ENCODE measurements around the gene EPN2.

Gene EPN2

DNA sequence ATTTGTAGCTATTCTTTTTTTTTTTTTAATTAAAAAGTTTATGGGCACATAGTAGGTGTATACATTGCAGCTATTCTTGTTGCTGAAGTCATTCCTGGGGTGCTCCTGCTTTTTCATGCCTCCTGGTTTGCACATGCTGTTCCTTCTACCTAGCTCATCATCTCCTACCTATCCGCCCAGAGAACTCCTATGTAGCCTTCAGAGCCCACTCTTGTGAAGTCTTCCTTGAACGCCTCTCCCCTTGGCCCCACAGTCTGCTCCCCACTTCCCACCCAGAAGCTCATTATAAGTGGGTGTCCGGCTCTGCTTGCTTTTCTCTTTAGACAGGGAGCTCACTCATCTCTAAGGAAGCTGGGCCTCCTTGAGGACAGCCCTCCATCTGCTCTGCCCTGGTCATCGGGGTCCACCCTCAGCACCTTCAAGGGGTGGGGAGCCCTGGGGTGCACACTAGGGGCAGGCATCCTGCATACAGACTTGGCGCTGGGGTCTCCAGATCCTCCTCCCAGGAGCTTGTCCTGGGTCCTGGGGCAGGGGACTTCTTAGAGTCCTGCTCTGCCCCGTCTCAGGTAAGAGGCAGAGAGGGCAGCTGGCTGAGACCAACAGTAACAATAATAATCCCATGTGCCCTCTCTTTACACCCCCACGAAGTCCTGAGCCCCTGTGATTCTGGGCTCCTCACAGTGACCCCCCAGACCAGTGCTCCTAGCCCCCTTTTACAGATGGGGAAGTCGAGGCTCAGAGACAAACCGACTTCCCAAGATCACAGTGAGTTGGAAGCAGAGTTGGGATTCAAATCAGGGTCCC, 128.9 kb downstream of the EPN2 start:
- DNase-seq (ENCODE audit: low read depth) = no peak

DNA sequence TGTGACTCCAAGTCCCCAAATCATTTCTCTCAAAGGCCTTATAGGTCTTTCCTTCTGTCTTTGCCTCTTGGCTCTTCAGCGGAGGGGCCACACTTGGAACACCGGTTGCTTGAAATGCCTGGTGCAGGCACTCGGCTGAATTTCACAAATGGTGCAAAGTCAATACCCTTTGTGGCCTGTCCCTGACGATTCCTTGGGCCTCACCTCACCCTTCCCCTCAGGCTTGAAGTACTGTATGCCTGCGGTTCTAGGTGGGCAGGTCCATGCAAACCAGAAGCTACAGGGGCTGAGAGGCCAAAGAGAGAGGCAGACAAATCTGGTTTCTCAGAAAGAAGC, 129.4 kb downstream of the EPN2 start:
- no peak for DNase-seq (ENCODE audit: low read depth)

DNA sequence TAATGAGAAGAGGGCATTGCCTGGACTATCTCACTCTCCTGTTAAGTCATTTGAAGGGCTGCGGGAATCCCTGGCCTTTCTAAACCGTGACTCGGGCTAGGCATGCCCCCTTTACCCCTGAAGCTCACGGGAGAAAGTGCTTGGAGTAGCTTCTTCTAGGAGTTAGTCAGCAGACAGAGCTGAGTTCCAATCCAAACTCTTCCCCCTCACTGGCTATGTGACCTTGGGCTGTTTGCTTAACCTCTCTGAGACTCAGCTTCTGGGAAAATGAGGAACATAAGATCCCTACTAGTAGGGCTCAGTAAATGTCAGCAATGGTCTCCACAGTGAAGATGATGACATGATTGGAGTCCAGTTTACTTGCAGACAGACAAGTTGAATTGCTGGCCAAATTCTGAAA, 131.1 kb downstream of the EPN2 start:
- DNase-seq (ENCODE audit: low read depth) = no peak

DNA sequence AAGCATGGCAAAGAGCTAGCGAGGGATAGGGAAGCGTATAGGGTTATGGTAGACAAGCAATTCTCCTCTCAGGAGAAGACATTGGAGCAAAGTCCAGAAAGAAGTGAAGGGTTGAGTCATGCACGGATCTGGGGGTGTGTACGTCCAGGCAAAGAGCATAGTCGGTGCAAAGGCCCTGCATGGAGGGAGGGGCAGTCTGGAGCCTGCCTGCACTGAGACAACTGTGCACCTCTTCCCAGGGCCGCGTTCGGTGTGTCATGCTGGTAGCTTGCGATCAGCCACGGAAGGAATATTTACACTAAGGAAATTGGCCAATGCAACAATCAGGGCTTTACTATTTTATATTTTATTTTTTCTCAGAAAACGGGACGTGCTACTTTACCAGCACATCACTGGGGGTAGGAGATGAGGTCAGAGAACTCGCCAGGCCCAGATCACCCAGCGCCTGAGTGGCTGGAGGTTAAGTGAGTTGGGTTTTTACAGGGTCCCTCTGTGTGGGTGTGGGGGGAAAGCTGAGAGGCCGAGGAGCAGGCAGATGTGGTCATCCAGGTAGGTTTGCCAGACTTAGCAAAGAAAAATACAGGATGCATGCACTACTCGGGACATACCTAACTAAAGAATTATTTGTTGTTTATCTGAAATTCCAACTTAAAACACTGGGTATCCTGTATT, 132.1 kb downstream of the EPN2 start:
- no peak for DNase-seq (ENCODE audit: low read depth)

DNA sequence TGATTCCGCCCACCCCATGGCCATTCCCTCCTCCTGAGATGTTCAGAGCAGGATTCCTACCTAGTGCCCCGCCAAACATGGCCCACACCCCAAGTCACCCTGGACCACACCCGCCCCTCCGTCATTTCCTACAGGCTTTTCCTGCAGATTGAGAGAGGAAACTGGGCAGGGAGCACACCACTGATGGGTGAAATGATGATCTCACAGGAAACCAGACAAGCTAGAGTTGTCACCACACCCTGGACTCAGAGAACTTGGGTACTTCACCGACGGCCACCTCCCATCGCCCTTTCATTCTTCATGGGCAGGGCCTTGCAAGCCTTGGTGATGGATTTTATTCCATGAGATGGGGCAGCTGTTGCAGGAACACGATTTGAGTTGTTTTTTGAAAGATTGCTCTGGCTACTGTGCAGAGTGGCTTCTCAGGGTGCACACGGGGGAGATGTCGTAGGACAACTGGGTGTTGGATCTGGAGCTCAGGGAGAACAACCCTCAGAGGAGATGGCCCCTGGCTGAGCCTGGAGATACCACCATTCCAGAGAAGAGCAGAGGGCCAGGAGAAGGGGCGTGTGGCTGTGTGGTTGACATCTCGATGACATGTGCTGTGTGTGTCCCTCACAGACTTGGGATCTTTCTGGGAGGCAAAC, 132.8 kb downstream of the EPN2 start:
- no peak for DNase-seq (ENCODE audit: low read depth)

DNA sequence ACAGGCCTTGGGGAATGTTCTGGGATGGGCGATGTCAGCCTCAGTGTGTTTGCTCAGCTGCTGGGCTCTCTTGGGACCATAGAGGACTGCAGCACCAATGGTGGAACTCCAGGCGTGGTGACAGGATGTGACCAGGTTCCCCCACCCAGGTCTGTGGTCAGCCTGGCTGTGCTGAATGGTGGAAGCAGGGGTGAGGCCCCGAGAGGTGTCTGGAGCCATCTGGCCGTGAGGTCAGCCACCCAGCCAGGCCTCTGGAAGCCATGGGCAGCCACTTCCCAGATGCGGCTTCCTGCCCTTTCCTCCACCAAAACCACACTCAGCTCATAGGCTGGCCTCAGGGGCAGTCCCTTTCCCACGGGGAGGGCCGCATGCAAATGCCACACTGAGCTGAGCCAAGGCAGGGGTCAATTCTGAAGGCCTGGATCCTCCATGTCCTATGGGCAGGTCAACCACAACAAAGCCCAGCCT, 133.4 kb downstream of the EPN2 start:
- DNase-seq (ENCODE audit: low read depth) = no peak

DNA sequence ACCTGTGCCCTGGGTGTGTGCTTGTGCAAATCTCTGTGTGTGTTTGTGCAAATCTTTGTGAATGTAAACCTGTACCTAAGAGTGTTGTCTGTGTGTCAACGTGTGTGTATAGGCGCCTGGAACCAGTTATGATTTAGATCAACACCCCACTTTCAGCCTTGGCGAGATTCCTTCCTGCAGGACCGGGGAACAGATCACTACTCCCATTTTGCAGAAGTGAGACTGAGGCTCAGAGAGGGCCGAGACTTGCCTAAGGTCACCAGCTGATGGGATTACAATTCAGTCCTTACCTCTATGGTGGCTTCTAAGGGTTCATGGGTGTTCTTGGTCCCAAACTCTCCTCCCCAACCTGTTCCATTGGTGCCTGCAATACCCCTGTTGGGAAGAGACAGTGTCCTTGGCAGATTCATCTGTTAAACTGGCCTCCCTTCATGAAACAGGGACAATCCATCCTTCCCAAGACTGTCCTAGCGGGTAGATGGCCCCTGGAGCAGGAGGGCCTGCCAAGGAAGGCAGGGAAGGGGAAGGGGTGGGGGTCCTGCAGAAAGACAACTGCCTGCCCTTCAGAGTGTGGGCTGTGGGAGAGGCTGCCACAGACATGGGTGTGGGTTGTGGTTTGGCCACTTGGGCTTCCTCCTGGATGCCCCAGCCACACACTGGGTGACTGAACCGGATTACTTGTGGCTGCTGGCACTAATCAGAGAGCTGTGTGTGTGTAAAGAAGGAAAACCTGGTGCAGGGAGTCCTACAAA, 134.3 kb downstream of the EPN2 start:
- no peak for DNase-seq (ENCODE audit: low read depth)

DNA sequence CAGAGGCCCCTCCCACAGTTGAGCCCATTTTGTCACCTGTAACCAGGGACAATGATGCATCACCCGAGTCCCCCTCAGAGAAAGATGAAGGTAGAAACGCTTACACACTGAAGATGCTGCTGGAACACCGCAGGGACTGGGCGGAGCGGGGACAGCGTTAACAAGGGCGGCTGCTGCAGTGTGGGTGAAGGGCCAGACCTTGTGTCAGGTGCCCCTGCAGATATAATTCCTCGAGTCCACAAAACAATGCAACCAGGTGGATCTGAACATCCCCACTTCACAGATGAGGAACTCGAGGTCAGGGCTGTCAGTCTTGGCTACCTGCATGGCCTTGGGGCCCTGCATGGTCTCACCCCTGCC, 134.8 kb downstream of the EPN2 start:
- no peak for DNase-seq (ENCODE audit: low read depth)

DNA sequence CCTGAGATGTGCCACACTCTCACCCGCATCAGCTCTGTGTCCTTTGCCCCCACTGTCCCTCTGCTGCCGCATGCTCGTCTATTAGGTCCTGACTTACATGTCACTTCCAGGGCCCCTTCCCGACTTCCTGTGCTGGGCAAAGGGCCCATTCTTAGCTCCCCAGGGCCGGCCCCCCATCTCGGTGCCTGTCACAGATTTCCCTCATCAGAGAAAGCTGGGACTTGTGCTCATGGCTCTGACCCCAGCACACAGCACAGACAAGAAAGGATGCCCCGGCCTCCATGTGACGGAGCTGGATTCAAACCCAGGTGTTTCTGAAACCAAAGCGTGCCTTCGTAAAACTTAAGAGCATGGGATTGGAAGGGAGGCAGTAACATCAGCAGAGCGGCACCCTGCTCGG, 135.3 kb downstream of the EPN2 start:
- DNase-seq (ENCODE audit: low read depth) = no peak

DNA sequence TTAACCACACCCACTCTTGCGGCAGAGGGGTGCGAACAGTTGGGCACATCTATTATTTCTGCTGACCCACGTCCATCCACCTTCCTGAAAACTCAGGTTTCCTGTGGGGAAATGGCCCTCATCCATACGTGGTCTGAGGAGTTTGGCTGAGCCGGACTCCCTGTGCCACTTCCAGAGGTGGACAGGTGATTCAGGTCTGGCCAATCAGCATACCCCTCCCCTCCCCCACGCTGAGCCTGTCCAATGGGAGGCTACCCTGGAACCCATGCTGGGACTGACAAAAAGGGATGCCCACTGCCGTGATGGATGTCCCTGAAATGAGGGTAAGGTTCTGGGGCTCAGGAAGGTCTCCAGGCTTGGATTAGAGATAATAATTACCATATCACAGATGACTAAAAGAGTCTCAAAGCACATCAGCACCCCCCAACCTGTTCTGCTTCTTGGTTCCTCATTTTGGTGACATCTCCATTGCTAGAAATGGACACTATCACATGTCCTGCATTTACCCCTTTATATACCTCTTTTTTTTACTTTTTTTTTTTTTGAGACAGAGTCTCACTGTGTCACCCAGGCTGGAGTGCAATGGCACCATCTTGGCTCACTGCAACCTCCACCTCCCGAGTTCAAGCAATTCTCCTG, 135.8 kb downstream of the EPN2 start:
- DNase-seq (ENCODE audit: low read depth) = no peak

DNA sequence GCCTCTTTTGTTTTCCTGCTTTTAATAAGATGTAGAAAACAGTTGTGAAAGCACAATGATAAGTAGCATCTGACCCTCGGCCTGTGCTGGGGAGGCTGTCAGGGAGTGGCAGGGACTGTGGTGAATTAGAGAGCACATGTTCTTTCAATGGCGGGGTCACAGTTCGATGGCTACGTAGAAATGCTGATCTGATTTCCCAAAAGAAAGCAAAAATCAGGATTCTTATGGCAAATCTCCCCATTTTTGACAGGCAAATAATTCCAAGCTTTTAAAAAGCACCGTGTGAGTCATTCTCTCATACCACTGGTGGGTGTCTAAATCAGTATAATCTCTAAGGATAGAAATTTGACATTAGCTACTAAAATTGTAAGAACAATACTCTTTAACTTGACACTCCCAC, 137.0 kb downstream of the EPN2 start:
- no peak for DNase-seq (ENCODE audit: low read depth)

DNA sequence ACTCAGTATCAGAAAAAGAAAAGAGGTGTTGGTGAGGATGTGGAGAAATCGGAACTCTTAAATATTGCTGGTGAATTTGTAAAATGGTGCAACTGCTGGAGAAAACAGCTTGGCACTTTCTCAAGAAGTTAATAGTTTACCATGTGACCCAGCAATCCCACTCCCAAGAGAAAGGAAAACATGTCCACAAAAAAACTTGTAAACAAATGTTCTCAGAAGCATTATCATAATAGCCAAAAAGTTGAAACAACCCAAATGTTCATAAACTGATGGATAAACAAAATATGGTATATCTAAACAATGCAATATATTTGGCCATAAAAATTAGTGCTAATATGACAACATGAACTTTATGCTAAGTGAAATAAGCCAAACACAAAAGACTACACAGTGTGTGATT, 138.6 kb downstream of the EPN2 start:
- no peak for DNase-seq (ENCODE audit: low read depth)

DNA sequence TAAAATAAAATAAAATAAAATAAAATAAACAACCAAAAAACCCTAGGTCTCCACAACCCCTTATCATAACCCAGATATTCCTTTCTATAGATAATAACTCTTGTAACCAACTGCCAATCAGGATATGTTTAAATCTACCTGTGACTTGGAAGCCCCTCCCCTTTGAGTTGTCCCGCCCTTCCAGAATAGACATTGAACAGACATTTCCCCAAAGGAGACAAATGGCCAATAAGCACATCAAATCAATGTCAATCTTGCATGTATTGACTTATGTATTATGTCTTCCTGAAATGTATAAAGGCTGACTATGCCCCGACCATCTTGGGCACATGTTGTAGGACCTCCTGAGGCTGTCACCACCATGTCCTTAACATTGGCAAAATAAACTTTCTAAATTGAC, 139.6 kb downstream of the EPN2 start:
- no peak for DNase-seq (ENCODE audit: low read depth)

DNA sequence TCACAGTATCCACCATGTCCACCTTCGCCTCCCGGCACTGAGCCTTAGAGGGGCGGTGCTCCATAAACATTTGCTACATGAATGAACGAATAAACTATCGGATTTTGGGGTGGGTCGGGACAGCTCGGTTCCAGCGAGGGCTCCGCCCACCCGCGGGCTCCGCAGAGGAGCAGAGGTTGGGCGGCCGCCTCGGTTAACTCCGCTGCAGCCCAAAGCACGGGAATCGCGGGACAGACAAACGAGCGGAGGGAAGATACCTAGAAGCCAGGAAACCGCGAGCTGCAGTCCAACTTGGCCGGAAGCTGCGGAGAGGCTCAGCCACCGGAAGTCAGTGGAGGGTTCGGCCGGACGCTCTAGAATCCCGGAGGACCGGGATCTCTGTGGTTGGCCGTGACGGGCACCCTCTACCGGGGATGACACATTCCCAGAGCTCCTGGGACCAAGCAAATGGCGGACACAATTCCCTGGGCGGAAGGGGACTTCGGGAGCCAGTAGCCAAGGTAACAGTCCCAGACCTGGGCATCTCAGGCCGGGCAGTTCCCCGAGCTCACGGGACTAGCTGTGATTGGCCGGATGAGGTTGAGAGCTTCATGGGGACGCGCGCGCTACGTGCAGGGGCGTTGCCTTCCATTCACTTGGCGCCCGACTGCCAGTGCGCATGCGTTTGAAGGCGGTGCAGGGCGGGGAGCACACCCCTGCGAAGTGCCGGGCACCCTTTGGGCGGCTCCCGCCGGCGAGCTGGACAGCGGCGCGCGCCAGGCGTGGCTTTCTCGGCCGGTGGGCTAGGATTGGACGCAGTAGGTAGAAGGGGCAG, 140.6 kb downstream of the EPN2 start:
- peak; percentile 91 for DNase-seq (ENCODE audit: low read depth)

DNA sequence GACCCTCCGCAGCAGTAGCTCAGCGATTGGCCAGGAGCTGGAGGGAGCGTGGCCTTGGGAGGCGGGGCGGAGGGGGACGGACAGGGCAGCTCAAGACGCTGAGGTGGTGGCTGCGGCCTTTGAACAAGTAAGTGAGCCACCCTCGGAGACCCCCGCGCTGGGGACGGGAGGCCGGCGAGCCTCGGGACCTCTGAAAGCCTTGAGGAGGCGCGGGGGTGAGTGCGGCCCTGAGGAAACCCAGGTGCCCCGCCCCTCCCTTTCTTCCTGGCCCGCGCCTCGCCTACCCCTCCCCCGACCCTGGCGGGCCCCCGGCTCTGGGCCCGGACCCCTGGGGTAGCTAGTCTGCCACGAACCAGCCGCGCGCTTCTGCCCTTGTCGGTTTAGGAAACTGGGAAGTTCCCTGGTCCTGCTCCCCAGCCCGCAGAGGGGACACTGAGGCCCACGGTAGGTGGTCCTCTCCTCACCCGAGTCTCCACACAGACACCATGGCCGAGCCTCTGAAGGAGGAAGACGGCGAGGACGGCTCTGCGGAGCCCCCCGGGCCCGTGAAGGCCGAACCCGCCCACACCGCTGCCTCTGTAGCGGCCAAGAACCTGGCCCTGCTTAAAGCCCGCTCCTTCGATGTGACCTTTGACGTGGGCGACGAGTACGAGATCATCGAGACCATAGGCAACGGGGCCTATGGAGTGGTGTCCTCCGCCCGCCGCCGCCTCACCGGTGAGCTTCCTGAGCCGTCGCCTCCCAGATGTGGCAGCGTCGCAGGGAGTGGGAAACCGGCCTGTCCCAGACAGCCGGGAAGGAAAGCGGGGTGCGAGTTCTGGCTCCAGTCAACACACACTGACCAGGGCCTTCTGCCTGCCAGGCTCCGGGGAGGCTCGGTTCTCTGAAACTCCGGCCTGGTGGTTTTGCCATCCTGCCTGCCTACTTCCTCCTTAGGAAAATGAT, 141.5 kb downstream of the EPN2 start, which contains the start of gene MAPK7:
TSS of gene MAPK7 (plus strand) at position 83 of the 945 bp plus-strand sequence. CDS start at position 486, 403 bp downstream.
- no peak for DNase-seq (ENCODE audit: low read depth)

DNA sequence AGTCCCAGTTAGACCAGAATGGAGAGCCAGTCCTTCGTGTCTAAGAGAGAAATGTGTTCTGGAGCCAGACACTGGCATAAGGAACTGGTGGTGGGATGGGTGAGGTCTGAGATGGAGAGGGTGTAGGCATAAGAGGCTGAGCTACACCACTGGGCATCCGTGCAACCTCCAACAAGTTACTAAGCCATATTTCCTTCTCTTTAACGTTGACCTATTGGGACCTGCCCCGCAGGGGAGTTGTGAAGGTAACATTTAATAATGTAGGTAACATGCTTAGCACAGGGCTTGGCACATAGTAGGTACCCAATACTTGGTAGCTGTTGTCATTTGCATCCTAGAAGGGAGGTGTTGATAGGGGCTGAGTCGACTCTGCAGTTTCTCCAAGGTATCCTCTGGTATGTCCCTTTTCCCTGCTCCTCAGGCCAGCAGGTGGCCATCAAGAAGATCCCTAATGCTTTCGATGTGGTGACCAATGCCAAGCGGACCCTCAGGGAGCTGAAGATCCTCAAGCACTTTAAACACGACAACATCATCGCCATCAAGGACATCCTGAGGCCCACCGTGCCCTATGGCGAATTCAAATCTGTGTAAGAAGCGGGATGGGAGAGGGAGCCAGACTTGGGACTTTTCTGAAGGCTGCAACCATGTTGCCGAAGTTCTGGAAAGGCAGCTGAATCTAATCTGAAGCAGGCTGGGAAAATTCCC, 142.3 kb downstream of the EPN2 start:
- no peak for DNase-seq (ENCODE audit: low read depth)

DNA sequence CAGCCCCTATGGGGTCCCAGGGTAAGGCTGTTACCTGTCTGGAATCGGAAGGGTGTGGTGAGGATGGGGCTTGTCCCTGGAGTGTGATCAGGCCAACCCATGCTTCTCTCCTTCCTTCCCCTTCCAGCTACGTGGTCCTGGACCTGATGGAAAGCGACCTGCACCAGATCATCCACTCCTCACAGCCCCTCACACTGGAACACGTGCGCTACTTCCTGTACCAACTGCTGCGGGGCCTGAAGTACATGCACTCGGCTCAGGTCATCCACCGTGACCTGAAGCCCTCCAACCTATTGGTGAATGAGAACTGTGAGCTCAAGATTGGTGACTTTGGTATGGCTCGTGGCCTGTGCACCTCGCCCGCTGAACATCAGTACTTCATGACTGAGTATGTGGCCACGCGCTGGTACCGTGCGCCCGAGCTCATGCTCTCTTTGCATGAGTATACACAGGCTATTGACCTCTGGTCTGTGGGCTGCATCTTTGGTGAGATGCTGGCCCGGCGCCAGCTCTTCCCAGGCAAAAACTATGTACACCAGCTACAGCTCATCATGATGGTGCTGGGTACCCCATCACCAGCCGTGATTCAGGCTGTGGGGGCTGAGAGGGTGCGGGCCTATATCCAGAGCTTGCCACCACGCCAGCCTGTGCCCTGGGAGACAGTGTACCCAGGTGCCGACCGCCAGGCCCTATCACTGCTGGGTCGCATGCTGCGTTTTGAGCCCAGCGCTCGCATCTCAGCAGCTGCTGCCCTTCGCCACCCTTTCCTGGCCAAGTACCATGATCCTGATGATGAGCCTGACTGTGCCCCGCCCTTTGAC, 143.5 kb downstream of the EPN2 start:
- DNase-seq (ENCODE audit: low read depth) = no peak

DNA sequence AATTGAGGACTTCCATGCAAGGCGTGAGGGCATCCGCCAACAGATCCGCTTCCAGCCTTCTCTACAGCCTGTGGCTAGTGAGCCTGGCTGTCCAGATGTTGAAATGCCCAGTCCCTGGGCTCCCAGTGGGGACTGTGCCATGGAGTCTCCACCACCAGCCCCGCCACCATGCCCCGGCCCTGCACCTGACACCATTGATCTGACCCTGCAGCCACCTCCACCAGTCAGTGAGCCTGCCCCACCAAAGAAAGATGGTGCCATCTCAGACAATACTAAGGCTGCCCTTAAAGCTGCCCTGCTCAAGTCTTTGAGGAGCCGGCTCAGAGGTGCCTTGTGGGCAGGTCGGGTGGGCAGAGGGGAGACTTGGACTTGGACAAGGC, 144.2 kb downstream of the EPN2 start:
- no peak for DNase-seq (ENCODE audit: low read depth)

Measured in activated gamma-delta T cell treated with anti-CD3 and anti-CD28 coated beads, Interleukin-2, amount 50 U/mL, for 16 hours (primary cell).